HG03457 (cell line): ENCODE data around the gene TMEM179.
"Not testable (repeated sequence)": the region's sequence is repeated elsewhere in the genome, so short reads cannot be mapped to it uniquely, and the experiment has no call there.

ENCODE experiments used
- ATAC-seq: cut with Tn5 transposase; IDR thresholded peaks from one replicate; pipeline ENCODE4 v1.9.1; 2021; ENCODE audit warnings: moderate number of reproducible peaks; ENCODE audit not compliant: unreplicated experiment

Gene TMEM179

DNA sequence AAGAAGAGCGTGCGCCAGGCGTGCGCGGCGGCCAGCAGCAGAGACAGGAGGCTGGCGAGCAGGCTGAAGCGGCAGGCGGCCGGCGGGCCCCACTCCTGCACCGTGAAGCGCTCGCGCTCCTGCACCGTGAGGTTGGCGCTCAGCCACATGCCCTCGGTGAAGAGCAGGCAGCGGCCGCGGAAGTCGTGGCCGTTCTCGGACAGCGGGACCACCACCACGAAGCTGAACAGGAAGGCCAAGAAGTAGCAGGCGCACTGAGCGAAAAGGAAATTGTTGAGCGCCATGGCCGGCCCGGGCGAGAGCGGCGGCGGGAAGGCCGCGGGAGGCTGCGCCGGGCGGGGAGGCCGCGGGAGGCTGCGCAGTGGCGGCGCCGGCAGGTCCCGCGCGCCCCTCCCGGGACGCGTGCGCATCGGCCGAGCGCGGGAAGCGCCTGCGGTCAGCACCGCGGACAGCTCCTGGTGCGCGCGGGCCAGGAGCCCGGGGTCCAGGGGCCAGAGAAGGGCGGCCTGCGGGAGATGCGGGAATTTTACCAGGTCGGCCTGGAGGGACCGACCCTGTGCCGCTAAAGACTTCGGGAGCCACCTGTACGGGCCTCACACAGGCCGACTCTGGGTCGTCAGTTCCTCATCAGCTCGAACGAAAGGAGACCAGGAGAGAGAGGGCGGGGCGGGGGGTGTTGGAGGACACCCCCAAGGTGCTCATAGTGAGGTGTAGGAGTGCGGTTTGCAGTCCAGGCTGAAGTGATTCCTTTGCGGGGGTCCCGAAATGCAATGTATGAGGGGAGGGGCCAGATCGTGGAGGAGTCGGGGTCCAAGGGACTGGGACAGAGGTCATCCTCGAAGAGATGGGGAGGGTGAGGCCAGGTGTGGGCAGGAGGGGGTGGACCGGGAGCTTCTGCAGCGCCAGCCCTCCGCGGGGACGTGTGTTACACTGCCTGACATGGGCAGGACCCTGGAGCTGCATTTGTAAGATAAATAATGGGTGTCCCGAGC is at the start of gene TMEM179:
TMEM179 (minus strand) TSS at position 315 of the 992 bp plus-strand sequence; CDS start at position 284, 31 bp downstream.
- ATAC-seq: no peak

DNA sequence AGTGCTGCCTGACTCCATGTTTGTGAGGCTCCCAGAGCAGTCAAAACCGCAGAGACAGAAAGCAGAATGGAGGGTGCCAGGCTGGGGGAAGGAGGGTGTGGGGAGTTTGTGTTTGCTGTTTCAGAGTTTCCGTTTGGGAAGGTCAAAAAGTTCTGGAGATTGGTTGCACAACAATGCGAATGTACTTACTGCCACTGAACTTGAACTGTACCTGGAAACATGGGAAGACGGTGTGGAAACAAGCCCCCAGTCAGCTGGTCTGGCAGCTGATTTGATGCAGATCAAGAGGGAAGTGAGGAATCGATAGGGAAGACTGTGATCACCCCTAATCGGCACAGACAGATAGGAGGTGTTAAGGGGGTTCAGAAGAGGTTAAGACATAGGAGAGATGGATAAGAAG is 49.5 kb upstream of the TMEM179 start:
- ATAC-seq: no peak

DNA sequence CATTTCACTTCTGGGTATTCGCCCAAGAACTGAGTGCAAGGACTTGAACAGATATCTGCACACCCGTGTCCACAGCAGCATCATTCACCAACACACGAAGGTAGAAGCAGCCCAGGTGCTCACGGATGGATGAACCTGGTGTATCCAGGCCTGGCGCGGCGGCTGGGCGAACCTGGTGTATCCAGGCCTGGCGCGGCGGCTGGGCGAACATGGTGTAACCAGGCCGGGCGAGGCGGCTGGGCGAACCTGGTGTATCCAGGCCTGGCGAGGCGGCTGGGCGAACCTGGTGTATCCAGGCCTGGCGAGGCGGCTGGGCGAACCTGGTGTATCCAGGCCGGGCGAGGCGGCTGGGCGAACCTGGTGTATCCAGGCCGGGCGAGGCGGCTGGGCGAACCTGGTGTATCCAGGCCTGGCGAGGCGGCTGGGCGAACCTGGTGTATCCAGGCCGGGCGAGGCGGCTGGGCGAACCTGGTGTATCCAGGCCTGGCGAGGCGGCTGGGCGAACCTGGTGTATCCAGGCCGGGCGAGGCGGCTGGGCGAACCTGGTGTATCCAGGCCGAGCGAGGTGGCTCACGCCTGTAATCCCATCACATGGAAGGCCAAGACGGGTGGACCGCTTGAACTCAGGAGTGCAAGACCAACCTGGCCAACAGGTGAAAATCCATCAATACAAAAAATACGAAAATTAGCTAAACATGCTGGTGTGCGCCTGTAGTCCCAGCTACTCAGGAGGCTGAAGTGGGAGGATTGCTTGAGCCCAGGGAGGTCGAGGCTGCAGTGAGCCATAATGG is 48.8 kb upstream of the TMEM179 start:
- not testable (repeated sequence) for ATAC-seq

DNA sequence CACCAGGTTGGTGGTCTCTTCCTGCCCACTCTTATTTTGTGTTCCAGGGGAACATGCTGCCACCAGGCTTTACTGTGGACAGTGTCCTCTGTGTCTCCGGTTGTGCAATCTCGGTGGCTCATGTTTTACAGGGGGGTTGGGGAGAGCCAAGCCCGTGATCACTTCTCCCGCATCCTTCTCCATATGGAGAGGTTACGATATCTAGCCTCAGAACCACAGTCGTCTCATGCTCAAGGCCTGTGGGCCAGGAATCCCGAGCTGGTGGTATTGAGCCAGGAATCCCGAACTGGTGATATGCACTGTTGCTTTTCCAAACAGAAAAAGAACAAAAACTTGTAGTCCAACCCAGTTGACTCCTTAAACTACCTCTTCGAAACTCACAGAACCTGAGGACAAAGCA is 47.8 kb upstream of the TMEM179 start:
- no peak for ATAC-seq

DNA sequence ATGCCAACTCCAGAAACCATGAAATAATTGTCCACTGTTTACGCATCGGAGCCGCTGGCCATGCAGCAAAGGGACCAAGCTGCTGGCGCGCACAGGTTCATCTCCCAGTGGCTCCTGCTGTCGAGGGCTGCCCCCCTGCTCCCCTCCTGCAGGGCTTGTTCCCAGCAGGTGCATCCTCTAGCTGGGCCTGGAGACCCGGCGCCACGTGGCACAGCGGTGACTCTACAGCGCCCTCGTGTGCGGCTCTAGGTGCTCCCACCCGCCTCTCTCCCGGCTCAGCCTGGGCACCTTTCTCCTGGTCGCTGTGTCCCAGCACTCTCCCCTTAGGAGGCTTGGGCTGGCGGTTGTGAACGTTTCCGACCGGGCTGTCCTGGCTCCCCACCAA is 47.3 kb upstream of the TMEM179 start:
- ATAC-seq: no peak

DNA sequence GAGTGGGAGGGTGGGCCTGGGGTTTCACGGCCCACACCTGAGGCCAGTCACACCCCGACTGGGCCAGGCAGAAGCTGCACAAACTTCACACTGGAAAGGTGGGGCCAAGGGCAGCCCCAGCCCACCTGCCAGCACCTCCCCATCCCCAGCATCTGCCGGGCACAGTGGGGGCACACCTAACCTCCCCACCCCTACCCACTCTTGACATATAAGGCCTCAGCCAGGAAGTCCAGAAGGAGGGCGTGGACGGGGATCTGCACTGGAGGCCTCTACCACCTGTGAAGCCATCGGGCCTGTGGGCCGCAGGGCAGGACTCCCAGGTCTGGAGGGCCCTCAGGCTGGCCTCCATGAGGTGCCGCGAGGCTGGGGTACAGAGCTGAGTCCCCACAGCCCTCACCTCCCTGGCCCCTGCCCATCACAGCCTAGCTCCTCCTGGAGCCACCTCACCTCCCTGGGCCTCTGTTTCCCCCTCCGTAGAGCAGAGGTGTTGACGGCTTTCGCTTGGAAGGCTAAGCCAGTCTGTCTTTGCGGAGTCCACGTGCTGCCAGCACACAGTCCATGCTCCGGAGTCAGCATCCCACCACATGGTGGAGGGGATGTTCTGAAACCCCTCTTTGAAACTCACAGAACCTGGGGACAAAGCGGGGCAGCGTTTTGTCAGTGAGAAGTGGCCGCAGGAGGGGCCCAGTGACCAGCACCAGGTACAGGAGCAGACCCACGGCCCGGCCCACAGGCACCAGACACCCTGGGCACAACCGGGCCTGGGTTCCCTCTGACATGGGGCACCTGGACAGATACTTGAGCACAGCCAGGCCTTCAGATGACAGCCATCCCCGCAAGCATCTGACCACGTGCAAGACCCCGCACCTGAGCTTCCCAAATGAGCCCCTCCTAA is 46.7 kb upstream of the TMEM179 start:
- ATAC-seq: no peak

DNA sequence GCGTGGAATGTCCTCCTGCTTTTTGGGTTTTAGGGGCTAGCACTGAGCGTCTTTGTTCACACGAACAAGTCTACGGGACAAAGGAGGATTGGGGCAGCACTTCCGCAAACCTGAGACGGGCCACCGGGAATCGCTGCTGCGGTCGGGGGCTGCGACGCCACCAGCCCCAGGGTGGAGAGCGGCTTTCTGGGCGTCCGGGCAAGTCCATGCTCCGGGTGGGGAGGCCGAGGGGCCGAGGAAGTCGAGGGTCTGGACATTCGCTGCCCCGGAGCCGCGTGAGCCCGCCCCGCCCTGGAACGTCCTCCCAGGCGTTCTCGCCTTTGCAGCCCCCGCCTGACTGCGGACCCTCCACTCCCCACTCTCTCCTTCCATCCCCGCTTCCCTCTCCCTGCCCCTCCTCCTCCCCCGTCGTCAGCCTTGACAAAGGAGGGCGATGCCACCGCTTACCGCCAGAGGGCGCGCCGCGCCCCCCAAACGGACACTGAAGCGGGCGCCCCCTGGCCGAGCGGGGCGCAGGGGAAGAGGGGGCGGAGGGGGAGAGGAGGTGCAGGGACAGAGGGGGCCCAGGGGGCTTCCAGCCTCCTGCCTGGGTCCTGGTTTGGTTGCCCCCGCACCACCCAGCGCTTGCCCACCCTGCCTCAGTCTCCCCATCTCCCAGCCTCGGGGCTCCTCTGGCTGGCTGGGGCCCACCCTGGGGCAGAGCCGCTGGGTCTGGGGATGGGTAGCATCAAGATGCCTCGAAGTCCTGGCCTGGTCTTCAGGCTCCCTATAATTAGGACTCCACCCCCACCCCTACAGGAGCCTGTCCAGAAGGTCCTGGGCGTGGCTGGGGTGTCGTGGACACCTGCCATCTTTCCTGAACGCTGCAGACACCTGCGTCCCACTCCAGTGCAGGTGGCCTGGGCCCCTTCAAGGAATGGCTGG is 45.7 kb upstream of the TMEM179 start:
- peak; percentile 59 for ATAC-seq

DNA sequence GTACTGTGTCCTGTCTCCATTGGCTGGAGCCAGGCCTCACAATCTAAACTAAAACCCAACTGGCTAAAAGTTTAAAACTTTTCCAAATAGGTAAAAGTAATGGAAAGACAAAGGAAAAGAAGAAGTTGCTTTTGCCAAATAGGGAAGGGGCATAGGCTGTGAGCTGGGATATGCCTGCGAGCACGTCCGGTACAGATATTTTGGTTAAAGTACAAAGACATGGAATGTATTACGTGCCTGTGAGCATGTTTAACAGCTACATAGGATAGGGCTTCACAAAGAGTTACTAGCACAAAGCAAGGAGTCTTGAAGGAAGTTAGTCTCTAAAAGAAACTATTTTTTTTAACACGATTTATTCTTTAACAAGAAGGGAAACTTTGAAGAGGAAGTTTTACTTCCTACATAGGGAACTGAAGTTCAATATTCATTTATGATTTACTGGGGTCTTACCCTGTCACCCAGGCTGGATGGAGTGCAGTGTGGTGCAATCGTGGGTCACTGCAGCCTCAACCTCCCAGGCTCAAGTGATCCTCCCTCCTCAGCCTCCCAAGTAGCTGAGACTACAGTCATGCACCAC is 43.0 kb upstream of the TMEM179 start:
- no peak for ATAC-seq

DNA sequence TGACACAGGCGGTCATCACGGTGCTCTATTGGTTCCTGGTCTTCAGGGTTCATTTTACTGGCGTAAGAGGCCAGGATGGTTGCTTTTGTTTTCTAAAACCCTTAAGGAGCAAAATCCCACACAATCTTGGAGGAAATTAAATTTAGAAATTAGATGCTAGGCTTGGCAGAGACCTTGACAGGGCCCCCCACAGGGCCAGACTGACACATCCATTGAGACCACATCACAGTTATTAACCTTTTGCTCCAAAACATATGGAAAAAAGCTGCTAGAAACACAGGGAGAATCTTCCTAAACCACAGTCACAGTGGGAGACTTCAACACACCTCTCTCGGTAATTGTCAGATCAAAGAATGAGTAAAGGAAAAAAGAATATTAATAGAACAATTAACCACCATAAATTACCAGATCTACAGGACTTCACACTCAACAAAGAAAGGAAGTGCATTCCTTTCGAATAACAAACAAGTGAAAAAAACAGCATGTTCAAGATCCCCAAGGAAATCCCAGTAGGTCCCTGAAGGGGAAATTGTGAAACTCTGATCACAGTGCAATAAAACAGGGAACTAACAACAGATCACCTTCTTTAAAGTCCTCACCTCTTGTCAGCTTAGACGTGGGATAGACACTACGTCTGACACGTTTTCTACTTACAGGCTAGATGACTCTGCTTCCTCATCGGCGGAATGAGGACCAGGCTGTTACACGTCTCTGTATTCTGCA is 40.2 kb upstream of the TMEM179 start:
- ATAC-seq: no peak

DNA sequence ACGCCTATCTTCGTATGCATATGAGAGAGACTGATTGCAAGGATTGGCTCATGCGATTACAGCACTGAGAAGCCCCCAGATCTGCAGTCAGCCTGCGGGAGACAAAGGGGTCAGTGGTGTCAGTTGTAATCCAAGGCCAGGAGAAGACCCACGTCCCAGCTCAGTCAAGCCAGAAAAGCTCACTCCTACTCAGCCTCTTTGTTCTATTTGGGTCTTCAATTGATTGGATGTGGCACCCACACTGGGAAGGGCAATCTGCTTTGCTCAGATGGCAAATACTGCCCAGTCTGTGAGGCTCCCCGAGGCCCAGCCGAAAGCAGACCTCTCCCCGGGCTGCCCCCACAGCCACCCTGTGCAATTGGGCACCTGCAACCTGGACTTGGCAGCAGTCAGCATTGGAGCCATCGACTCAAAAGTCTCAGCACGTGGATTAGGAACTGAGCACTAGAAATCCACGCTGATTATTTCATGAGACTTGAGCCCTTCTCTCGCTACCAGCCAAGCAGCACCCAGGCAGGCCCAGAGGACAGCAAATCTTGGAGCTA is 39.6 kb upstream of the TMEM179 start:
- ATAC-seq: no peak

DNA sequence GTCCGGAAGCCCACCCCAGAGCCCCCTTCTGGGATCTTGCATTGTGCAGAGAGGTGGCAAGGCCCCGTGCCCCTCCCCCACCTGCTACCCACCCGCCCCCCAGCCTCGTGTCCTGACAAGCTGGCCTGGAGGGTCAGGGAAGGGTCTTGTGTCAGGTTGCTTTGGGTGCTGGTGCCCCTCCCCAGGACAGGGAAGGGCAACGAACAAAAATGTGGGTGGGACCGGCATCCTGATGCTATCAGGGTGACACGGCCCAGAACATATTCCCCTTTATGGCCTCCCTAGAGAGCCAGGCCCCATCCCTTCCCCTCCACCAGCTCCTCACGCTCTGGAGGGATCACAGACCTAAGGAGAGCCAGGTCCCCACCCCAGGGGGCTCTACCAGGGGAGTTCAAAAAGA is 38.7 kb upstream of the TMEM179 start:
- ATAC-seq: no peak

DNA sequence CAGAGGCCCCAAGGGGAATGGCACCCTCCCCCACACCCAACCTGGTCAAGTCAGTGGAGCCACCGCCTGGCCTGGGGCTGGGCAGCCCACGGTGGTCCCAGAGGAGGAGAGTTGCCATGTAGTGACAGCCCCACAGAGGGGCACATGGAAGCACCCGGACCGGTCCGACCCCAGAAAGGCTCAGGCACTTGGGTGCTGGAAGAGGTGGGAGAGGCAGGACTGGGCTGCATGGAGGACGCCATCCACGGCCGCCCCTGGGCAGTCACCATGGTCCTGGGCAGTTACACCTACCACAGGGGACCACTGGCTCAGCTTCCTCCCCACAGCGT is 37.9 kb upstream of the TMEM179 start:
- ATAC-seq: no peak

DNA sequence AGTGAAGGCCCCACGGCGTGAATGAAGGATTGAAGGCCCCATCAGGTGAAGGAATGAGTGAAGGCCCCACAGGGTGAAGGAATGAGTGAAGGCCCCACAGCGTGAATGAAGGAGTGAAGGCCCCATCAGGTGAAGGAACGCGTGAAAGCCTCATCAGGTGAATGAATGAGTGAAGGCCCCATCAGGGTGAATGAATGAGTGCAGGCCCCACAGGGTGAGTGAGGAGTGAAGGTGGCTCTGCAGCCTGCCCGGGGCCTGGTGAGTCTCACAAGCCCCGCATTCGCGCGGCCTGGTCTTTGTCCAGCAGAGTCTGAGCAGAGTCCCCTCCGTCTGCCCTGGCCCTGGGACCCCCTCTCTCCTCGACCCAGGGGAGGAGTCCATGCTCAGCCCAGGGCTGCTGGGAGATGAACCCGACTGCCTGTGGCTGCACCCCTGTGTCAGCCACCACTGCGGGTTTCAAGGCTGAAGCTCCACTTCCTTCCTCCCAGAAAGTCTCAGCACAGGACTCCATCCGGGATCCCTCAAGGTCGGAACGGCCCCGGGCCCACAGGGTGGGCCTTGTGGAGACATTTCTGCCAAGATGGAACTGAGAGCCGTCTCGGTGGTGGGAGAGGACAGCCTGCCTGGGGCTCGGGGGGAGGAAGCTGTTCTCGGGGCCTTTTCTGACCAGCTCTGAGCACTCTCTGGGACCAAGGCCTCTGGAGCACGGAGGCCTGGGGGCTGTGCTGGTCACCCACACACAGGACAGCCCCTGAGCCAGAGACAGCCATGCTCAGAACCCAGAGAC is 37.4 kb upstream of the TMEM179 start:
- ATAC-seq: no peak

DNA sequence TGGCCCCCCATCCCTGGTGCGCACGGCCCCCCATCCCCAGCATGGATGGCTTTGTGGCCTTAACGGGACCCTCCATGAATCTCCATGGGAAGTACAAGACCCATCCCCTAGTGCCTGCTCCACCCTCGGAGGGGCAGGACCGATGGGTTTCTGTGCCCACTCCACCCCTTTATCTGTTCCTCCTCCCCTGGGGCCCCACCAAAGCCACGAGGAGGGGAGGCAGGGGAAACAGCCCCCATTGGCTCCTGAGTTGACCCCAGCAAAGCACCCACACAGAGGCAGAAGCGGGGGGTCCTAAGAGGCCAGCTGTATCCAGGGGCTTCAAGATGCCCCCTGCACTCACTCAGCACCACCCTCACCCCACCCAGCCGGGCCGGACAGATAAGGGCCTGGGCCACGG is 36.1 kb upstream of the TMEM179 start:
- ATAC-seq: no peak

DNA sequence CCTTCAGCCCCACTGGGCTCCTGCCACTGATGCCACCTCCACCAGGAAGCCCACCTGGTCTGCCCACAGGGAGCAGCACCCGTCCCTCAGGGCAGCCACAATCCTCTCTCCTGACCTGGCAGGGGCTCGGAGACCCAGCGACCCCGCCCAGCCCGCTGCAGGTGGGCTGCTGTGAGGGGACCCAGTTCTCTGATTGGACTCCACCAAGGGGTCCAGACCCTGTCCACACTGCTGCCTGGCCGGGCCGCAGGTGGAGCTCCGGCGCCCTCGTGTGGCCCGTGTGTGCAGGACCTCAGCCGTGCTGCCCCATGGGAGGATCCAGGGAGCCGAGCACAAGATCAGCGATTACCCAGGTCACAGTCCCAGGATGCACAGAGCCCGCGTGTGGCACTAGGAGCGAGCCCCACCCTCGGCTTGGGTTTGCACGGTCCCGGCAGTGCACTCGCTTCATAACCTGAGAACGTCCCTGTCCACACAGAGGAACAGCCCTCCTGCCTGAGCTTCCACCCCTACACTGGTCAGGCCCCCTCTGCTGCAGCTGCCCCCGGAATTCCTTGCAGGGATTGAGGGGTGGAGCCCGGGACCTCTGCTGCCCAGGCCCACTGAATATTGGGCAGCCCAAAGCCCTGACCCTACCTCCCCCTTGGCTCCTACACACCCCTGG is 35.4 kb upstream of the TMEM179 start:
- no peak for ATAC-seq

DNA sequence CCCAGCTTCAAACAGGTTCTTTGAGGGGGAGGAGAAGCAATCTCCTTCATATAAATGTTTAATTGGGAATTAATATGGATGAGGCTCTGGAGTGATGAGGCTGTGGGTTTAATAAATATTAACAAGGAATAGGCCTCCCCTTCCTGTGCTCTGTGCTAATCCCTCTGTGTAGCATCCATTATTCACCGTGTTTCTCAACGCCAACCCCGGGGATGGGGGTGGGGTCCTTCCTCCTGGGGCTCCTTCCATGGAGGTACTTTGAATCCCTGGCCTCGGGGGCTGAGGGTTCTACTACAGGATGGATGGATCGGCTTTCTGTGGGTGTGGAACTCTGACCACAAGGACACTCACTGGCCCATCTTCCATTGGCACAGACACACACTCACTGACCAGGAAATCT is 34.9 kb upstream of the TMEM179 start:
- no peak for ATAC-seq

DNA sequence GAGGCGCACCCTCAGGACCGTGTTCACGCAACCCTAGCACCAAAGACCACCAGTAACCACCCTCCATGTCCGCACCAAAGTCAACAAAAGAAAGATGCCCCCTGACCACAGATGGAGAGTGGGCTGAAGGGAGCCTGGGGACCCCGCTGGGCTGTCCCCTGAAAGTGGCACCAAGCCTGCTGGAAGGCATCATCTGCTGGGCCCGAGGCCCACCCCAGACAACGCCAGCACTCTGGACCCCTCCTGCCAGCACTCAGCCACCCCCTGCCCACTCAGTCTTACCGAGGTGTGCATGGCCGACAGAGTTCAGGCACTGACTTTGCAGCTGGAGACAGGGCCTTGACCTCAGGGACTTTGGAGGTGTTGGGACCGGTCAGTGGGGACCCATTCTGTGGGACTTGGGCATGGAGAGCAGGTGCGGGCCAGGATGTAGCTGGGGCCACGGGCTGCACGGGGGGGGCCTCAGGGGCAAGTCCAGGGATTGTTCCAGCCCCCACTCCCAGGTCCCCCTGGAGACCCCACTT is 34.4 kb upstream of the TMEM179 start:
- ATAC-seq: no peak
